SK-N-SH treated with all-trans-retinoic acid at 6 μM for 48 hours (cell line): ENCODE results near the gene SAMD7.

Experiments used
- ATAC-seq: fragments of 200-7000 bp; cut with Tn5 transposase; 3 replicates; pipeline ENCODE4 v1.9.1; 2020; ENCODE audit warnings: mild to moderate bottlenecking, moderate library complexity
- ARNTL ChIP-seq: fragments of 450-650 bp; formaldehyde crosslinking; IDR thresholded peaks from 2 replicates; pipeline ENCODE4 v1.5.0; 2020; ENCODE audit warnings: low read depth, mild to moderate bottlenecking, moderate library complexity, borderline replicate concordance
- BACH2 ChIP-seq: fragments of 250-450 bp; sonication (Bioruptor Pico); IDR thresholded peaks from 2 replicates; pipeline ENCODE4 v1.9.0; 2021; ENCODE audit warnings: mild to moderate bottlenecking, borderline replicate concordance
- CSDC2 ChIP-seq: fragments of 250-450 bp; sonication (Bioruptor Pico); IDR thresholded peaks from 2 replicates; pipeline ENCODE4 v1.5.0; 2020; ENCODE audit warnings: mild to moderate bottlenecking, moderate library complexity
- CSRNP3 ChIP-seq: fragments of 250-450 bp; sonication (Bioruptor Pico); IDR thresholded peaks from 2 replicates; pipeline ENCODE4 v1.5.1; 2021; ENCODE audit warnings: mild to moderate bottlenecking, moderate library complexity
- ESRRG ChIP-seq: fragments of 250-450 bp; sonication (Bioruptor Pico); IDR thresholded peaks from 2 replicates; pipeline ENCODE4 v1.6.1; 2021; ENCODE audit warnings: mild to moderate bottlenecking
- GLIS3 ChIP-seq: fragments of 250-450 bp; sonication (Bioruptor Pico); IDR thresholded peaks from 2 replicates; pipeline ENCODE4 v1.5.0; 2020; ENCODE audit warnings: mild to moderate bottlenecking, moderate library complexity
- ISL1 ChIP-seq: fragments of 250-450 bp; sonication (Bioruptor Pico); IDR thresholded peaks from 2 replicates; pipeline ENCODE4 v2.1.2; 2022; ENCODE audit warnings: mild to moderate bottlenecking, moderate library complexity
- PATZ1 ChIP-seq: fragments of 250-450 bp; sonication (Bioruptor Pico); IDR thresholded peaks from 2 replicates; pipeline ENCODE4 v1.8.0; 2020; ENCODE audit warnings: mild to moderate bottlenecking, moderate library complexity, borderline replicate concordance
- POU6F1 ChIP-seq: fragments of 250-450 bp; sonication (Bioruptor Pico); IDR thresholded peaks from 2 replicates; pipeline ENCODE4 v1.8.0; 2021; ENCODE audit warnings: low read depth, mild to moderate bottlenecking, moderate library complexity, borderline replicate concordance
- SNAI2 ChIP-seq: fragments of 250-450 bp; sonication (Bioruptor Pico); IDR thresholded peaks from 2 replicates; pipeline ENCODE4 v1.5.0; 2020; ENCODE audit warnings: mild to moderate bottlenecking, moderate library complexity
- TCF4 ChIP-seq: fragments of 250-450 bp; sonication (Bioruptor Pico); IDR thresholded peaks from 2 replicates; pipeline ENCODE4 v1.8.0; 2021; ENCODE audit warnings: mild to moderate bottlenecking, moderate library complexity, borderline replicate concordance
- TOX ChIP-seq: fragments of 250-450 bp; sonication (Bioruptor Pico); IDR thresholded peaks from 2 replicates; pipeline ENCODE4 v1.8.0; 2021; ENCODE audit warnings: mild to moderate bottlenecking, moderate library complexity, borderline replicate concordance
- TSHZ2 ChIP-seq: fragments of 250-450 bp; sonication (Bioruptor Pico); IDR thresholded peaks from 2 replicates; pipeline ENCODE4 v1.5.0; 2020; ENCODE audit warnings: mild to moderate bottlenecking, moderate library complexity
- ZFP3 ChIP-seq: fragments of 250-450 bp; sonication (Bioruptor Pico); IDR thresholded peaks from 2 replicates; pipeline ENCODE4 v1.5.0; 2020; ENCODE audit warnings: mild to moderate bottlenecking, moderate library complexity
- ZFP30 ChIP-seq: fragments of 450-650 bp; formaldehyde crosslinking; IDR thresholded peaks from 2 replicates; pipeline ENCODE4 v1.5.0; 2022; ENCODE audit warnings: mild to moderate bottlenecking, moderate library complexity
- ZNF565 ChIP-seq: fragments of 450-650 bp; formaldehyde crosslinking; conservative IDR thresholded peaks from 2 replicates; pipeline ENCODE4 v1.5.0; 2020; ENCODE audit warnings: low read depth, mild to moderate bottlenecking, moderate library complexity
- ZNF70 ChIP-seq: fragments of 450-650 bp; formaldehyde crosslinking; IDR thresholded peaks from 2 replicates; pipeline ENCODE4 v1.5.0; 2020; ENCODE audit warnings: mild to moderate bottlenecking, moderate library complexity
- ZNF8 ChIP-seq: fragments of 450-650 bp; formaldehyde crosslinking; IDR thresholded peaks from 2 replicates; pipeline ENCODE4 v1.5.0; 2020; ENCODE audit warnings: mild to moderate bottlenecking, moderate library complexity

The SAMD7 gene

GRCh38 chr3:169871129-169871886 lies 40.1 kb upstream of the SAMD7 start:
- no peak for TF ChIP-seq CSDC2 (CRISPR knock-in tag)
- no peak for ATAC-seq

- TF ChIP-seq TSHZ2 (no peak), ZFP3 (CRISPR knock-in tag) (no peak), ESRRG (CRISPR knock-in tag) (no peak), ZNF8 (CRISPR knock-in tag) (no peak), GLIS3 (CRISPR knock-in tag) (no peak), ZFP30 (no peak), BACH2 (no peak), ZNF565 (CRISPR knock-in tag) (no peak), ISL1 (CRISPR knock-in tag) (no peak), ARNTL (no peak), TCF4 (CRISPR knock-in tag) (no peak), TOX (CRISPR knock-in tag) (no peak), PATZ1 (CRISPR knock-in tag) (no peak), SNAI2 (CRISPR knock-in tag) (no peak), ZNF70 (CRISPR knock-in tag) (no peak), CSRNP3 (CRISPR knock-in tag) (no peak)
- ATAC-seq: no peak
These were observed 32.3 kb upstream of the SAMD7 start for GRCh38 chr3:169879013-169879557.

- TF ChIP-seq ZNF565 (CRISPR knock-in tag): no peak
- no peak for TF ChIP-seq POU6F1 (CRISPR knock-in tag)
- no peak for TF ChIP-seq TSHZ2
- no peak for ATAC-seq
These were observed 31.4 kb upstream of the SAMD7 start for GRCh38 chr3:169879845-169880575.
